Measurements from ENCODE around the gene TDRD9. TPM values are rescaled to one million over a fixed set of nuclear protein-coding genes. Genes with fewer than 3 reads are reported as not detected.

Gene TDRD9
- total and polyA plus RNA-seq, 2 of the 4 experiments (the other 2 are of a cell fraction): 0.07 to 0.18 TPM

- Histone ChIP-seq H4K8ac (ENCODE audit: low read depth in 2 of 2, low read length in 2 of 2) (no peak overlapping the region), H3K27ac (ENCODE audit: insufficient read depth, low read length) (no peak overlapping the region), H2BK5ac (ENCODE audit: low read depth, low read length, poor library complexity, severe bottlenecking) (no peak overlapping the region), H2AFZ (replicated peaks; ENCODE audit: low read length, poor library complexity) (no peak overlapping the region), H2BK15ac (ENCODE audit: low read depth, low read length) (no peak overlapping the region), H4K5ac (ENCODE audit: low read depth, low read length) (no peak overlapping the region), H3K14ac (replicated peaks; ENCODE audit: low read depth, low read length) (no peak overlapping the region), H3K4me1 (ENCODE audit: control insufficient read depth, insufficient read depth, low read length) (no peaks in the 10 kb centered on the region), H3K23ac (ENCODE audit: low read depth, low read length) (no peak overlapping the region), H3K56ac (ENCODE audit: extremely low read depth, insufficient read depth, low read length) (no peak overlapping the region), H3K18ac (ENCODE audit: low read depth, low read length) (no peak overlapping the region), H2BK20ac (ENCODE audit: low read depth, low read length) (no peak overlapping the region), H3K9ac (ENCODE audit: low read depth, low read length) (no peak overlapping the region), H4K91ac (ENCODE audit: insufficient read depth, low read depth, low read length) (no peak overlapping the region), H2BK120ac (ENCODE audit: low read depth, low read length) (no peak overlapping the region), H3K4me2 (ENCODE audit: low read depth, low read length) (no peak overlapping the region), H2AK5ac (ENCODE audit: low read depth, low read length) (no peak overlapping the region), H3K4me3 (ENCODE audit: insufficient read depth, low read depth, low read length) (no peak overlapping the region), H4K20me1 (ENCODE audit: insufficient read depth, low read length) (no peaks in the 10 kb centered on the region), H3K79me1 (ENCODE audit: low read depth in 1 of 2, low read length in 2 of 2) (no peaks in the 10 kb centered on the region), H3K9me3 (ENCODE audit: control insufficient read depth, insufficient read depth, low read length) (no peaks in the 10 kb centered on the region), H3K4ac (ENCODE audit: low read depth, low read length) (no peak overlapping the region), H2AK9ac (replicated peaks; ENCODE audit: low read depth, low read length, poor library complexity) (no peak overlapping the region), H3K9me1 (ENCODE audit: insufficient read depth, low read length) (no peaks in the 10 kb centered on the region), H3K27me3 (ENCODE audit: control insufficient read depth, insufficient read depth, low read length) (no peaks in the 10 kb centered on the region), H3K36me3 (ENCODE audit: control insufficient read depth, insufficient read depth, low read length) (no peaks in the 10 kb centered on the region)
- in situ Hi-C loops (cut with MboI; ENCODE audit: low sequenced_read_pairs): no loop called here
- TF ChIP-seq SMC3 (IDR thresholded peaks at IDR 0.05; ENCODE audit: low read depth, low read length): no peak
- TF ChIP-seq MAZ (IDR thresholded peaks at IDR 0.05; ENCODE audit: borderline replicate concordance, low read depth, low read length): no peak
- TF ChIP-seq POLR2A (IDR thresholded peaks at IDR 0.05; ENCODE audit: low read depth, low read length): no peak
- no CpG with 5 or more reads among the region's 2 CpGs for WGBS, 2 experiments (ENCODE audit: extremely low coverage in 2 of 2, insufficient read length in 1 of 2)
- ChIA-PET CTCF (interaction anchor here (0.6 kb wide), 1 partner anchor 16 kb away, joined by 9 read pairs; no protein-coding TSS in a partner anchor), POLR2A (ENCODE audit: unreplicated experiment) (no interaction called here)
- no TSS peak for BruUV-seq (replicated peaks)
- ATAC-seq (ENCODE audit: low read depth) (no peak), DNase-seq (no peak)
- dilution Hi-C loops (cut with HindIII; ENCODE audit: low sequenced_read_pairs, unreplicated experiment): no loop called here
- intact Hi-C loops (cut with micrococcal nuclease): no loop called here
These were observed 95.2 kb downstream of the TDRD9 start for GRCh38 chr14:104023325-104024055.

All from IMR-90 (cell line).